Ascending aorta (tissue), 2 donors: Measurements from ENCODE around the gene KHNYN. TPM values are rescaled to one million over a fixed set of nuclear protein-coding genes. Genes with fewer than 3 reads are reported as not detected.

Experiments
- DNase-seq, 2 donors: peaks; one replicate each; pipeline ENCODE4 v3.0.0-alpha.2; 2019; ENCODE audit warnings: low spot score in 2 of 2
- H3K27ac ChIP-seq, 2 donors: fragments of 200-600 bp; sonication (generic); one replicate each; pipeline ENCODE4 v1.5.1; 2016 to 2017; ENCODE audit warnings: mild to moderate bottlenecking in 1 of 2
- H3K27me3 ChIP-seq: fragments of 200-600 bp; sonication (generic); one replicate; pipeline ENCODE4 v1.5.1; 2017
- H3K36me3 ChIP-seq, 2 donors: fragments of 200-600 bp; sonication (generic); one replicate each; pipeline ENCODE4 v1.5.1; 2016
- H3K4me1 ChIP-seq, 2 donors: fragments of 200-600 bp; sonication (generic); one replicate each; pipeline ENCODE4 v1.5.1; 2016 to 2017; ENCODE audit warnings: mild to moderate bottlenecking in 1 of 2
- H3K4me3 ChIP-seq, 2 donors: fragments of 200-600 bp; sonication (generic); one replicate each; pipeline ENCODE4 v1.5.1; 2016 to 2017; ENCODE audit warnings: mild to moderate bottlenecking in 1 of 2
- H3K9me3 ChIP-seq, 2 donors: fragments of 200-600 bp; sonication (generic); one replicate each; pipeline ENCODE4 v1.5.1; 2016
- intact Hi-C: fragments of 100-400 bp; cut with DNase I; formaldehyde crosslinking; loops from one replicate; pipeline ENCODE4 v1.15.1; 2023
- total RNA-seq: library from RNA; depleted of rRNA; stranded (reverse); fragments of >200 nt; gene quantifications from one replicate; pipeline ENCODE4 v1.1.0, GENCODE V29; 2016
- TF ChIP-seq, protein P1 (sequence below), 3 experiments: fragments of 200-600 bp in 2 of 3; fragments of 450-650 bp in 1 of 3; sonication (generic) in 2 of 3; IDR thresholded peaks; one replicate each; pipeline ENCODE4 v1.5.1; 2016 to 2019; ENCODE audit warnings: antibody characterized with exemption in 3 of 3, mild to moderate bottlenecking in 1 of 3, moderate library complexity in 1 of 3

The KHNYN gene
- total RNA-seq, 1 donor from 2014 or later, result 70.4 TPM

GRCh38 chr14:24422261-24422660 lies 7.5 kb upstream of the KHNYN start:
- TF ChIP-seq, protein P1, sequence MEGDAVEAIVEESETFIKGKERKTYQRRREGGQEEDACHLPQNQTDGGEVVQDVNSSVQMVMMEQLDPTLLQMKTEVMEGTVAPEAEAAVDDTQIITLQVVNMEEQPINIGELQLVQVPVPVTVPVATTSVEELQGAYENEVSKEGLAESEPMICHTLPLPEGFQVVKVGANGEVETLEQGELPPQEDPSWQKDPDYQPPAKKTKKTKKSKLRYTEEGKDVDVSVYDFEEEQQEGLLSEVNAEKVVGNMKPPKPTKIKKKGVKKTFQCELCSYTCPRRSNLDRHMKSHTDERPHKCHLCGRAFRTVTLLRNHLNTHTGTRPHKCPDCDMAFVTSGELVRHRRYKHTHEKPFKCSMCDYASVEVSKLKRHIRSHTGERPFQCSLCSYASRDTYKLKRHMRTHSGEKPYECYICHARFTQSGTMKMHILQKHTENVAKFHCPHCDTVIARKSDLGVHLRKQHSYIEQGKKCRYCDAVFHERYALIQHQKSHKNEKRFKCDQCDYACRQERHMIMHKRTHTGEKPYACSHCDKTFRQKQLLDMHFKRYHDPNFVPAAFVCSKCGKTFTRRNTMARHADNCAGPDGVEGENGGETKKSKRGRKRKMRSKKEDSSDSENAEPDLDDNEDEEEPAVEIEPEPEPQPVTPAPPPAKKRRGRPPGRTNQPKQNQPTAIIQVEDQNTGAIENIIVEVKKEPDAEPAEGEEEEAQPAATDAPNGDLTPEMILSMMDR (IDR thresholded peaks at IDR 0.05), result no peak
- Histone ChIP-seq H3K36me3 (no peaks in the 10 kb centered on the region), H3K4me1 (peaks cover 0 to 3% of the 10 kb centered on the region in 2 donors), H3K27ac (no peak overlapping the region), H3K4me3 (no peak overlapping the region), H3K9me3 (no peaks in the 10 kb centered on the region), H3K27me3 (no peaks in the 10 kb centered on the region)
- DNase-seq, result no peak
- intact Hi-C loops, result no loop called here

GRCh38 chr14:24422694-24423601 lies 6.8 kb upstream of the KHNYN start:
- Histone ChIP-seq H3K36me3 (no peaks in the 10 kb centered on the region), H3K27me3 (no peaks in the 10 kb centered on the region), H3K4me1 (peaks cover 0 to 3% of the 10 kb centered on the region in 2 donors), H3K4me3 (no peak overlapping the region), H3K9me3 (no peaks in the 10 kb centered on the region), H3K27ac (no peak overlapping the region)
- no peak for DNase-seq
- TF ChIP-seq, protein P1 (IDR thresholded peaks at IDR 0.05), result no peak
- intact Hi-C loops, result no loop called here

DNA sequence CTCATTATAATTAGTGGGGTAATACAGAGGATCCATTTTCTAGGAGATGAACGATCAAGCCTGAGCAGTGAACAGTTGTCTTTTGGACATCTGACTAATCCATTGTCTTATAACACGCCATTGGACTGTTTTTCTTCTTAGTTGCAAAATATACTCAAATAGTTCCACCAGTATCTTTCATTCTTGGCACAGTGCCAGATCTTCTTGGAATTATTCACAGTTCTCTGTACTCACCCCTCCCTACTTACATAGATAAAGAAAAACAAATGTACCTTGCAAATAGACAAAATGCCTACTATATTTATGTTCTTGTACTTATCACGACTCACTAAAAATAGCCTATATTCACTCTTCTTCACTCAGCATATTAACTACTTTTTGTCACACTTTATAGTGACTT lies 4.0 kb upstream of the KHNYN start:
- Histone ChIP-seq H3K9me3 (no peaks in the 10 kb centered on the region), H3K4me1 (peaks cover 0 to 9% of the 10 kb centered on the region in 2 donors), H3K4me3 (no peak overlapping the region), H3K27ac (no peak overlapping the region), H3K36me3 (no peaks in the 10 kb centered on the region), H3K27me3 (no peaks in the 10 kb centered on the region)
- intact Hi-C loops, result no loop called here
- TF ChIP-seq, protein P1 (IDR thresholded peaks at IDR 0.05), result no peak
- DNase-seq, result no peak

DNA sequence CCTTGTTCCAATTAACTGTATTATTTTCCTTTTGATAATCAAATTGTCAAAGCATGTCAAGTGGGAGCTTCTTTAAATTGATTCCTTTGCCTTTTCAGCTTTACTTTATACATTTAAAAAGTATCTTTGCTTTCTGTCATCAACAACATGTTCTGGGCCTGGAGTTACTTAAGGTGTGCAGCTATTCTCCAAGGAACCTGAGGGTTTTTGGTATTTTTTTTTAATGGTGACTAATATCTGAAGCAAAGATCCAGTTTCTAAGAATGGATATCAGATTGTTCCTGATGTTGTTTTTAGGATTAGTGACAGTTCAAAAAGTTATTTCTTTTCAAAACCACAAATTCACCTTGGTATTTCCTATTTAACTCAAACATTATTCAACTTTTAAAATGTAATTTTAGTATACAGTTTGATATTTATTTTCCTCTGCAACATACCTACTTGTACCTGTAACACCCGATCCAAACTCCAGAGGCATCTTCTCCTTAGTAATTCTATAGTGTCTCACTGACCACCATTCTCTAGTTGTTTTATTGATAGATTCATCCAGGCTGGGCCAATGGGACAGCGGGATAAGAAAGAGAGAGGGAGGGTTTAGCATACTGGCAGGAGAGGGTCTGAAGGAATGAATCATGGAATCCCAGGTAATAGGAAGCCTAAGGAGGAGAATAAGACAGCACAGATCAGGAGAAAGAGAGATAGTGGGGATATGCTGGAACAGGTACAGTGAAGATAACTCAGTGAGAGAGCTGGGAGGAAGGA lies 3.4 kb upstream of the KHNYN start:
- Histone ChIP-seq H3K4me1 (peaks cover 2 to 15% of the 10 kb centered on the region in 2 donors), H3K4me3 (no peak overlapping the region), H3K27ac (no peak overlapping the region), H3K9me3 (no peaks in the 10 kb centered on the region), H3K27me3 (no peaks in the 10 kb centered on the region), H3K36me3 (no peaks in the 10 kb centered on the region)
- intact Hi-C loops, result no loop called here
- TF ChIP-seq, protein P1 (IDR thresholded peaks at IDR 0.05), result no peak
- DNase-seq, result no peak

GRCh38 chr14:24426912-24427536 lies 2.7 kb upstream of the KHNYN start:
- no peak overlapping the region for H3K4me3 ChIP-seq
- no peaks in the 10 kb centered on the region for H3K9me3 ChIP-seq
- TF ChIP-seq, protein P1 (IDR thresholded peaks at IDR 0.05), result no peak
- DNase-seq, result peak in 1 of 2 donors; percentile 58
- H3K4me1 ChIP-seq, result peaks cover 5 to 22% of the 10 kb centered on the region in 2 donors
- intact Hi-C loops, result no loop called here
- no peak overlapping the region for H3K27ac ChIP-seq
- no peaks in the 10 kb centered on the region for H3K27me3 ChIP-seq
- peaks cover 0 to 2% of the 10 kb centered on the region in 2 donors for H3K36me3 ChIP-seq
